ENCODE data around the gene DCANP1.

The DCANP1 gene

GRCh38 chr5:135460246-135461033 is 13.3 kb upstream of the DCANP1 start:
- ATAC-seq, result no peak
- TF ChIP-seq TSHZ2 (CRISPR knock-in tag; IDR thresholded peaks at IDR 0.05) (no peak), SNAI2 (CRISPR knock-in tag; IDR thresholded peaks at IDR 0.05) (no peak), ZNF8 (CRISPR knock-in tag; IDR thresholded peaks at IDR 0.05) (no peak), PATZ1 (CRISPR knock-in tag; IDR thresholded peaks at IDR 0.05; ENCODE audit: borderline replicate concordance) (no peak), OSR1 (CRISPR knock-in tag; IDR thresholded peaks at IDR 0.05) (no peak), ZFP3 (CRISPR knock-in tag; IDR thresholded peaks at IDR 0.05) (no peak), BACH2 (CRISPR knock-in tag; IDR thresholded peaks at IDR 0.05; ENCODE audit: borderline replicate concordance) (no peak), CSRNP3 (CRISPR knock-in tag; IDR thresholded peaks at IDR 0.05) (no peak), CSDC2 (CRISPR knock-in tag; IDR thresholded peaks at IDR 0.05) (no peak)

GRCh38 chr5:135458921-135459331 is 11.8 kb upstream of the DCANP1 start:
- no peak for ATAC-seq
- TF ChIP-seq CSDC2 (CRISPR knock-in tag; IDR thresholded peaks at IDR 0.05), result no peak
- no peak for TF ChIP-seq GLIS3 (CRISPR knock-in tag; IDR thresholded peaks at IDR 0.05)
- TF ChIP-seq CSRNP3 (CRISPR knock-in tag; IDR thresholded peaks at IDR 0.05), result no peak
- no peak for TF ChIP-seq ZC3H10 (CRISPR knock-in tag; IDR thresholded peaks at IDR 0.05)
- TF ChIP-seq ZNF70 (CRISPR knock-in tag; IDR thresholded peaks at IDR 0.05), result no peak
- no peak for TF ChIP-seq TOX (CRISPR knock-in tag; IDR thresholded peaks at IDR 0.05; ENCODE audit: borderline replicate concordance)
- TF ChIP-seq RARB (CRISPR knock-in tag; IDR thresholded peaks at IDR 0.05), result no peak

GRCh38 chr5:135458356-135458755 is 11.2 kb upstream of the DCANP1 start:
- ATAC-seq, result no peak
- TF ChIP-seq PPARA (CRISPR knock-in tag; IDR thresholded peaks at IDR 0.05; ENCODE audit: borderline replicate concordance) (no peak), ZFP30 (CRISPR knock-in tag; IDR thresholded peaks at IDR 0.05) (no peak), TCF4 (CRISPR knock-in tag; IDR thresholded peaks at IDR 0.05; ENCODE audit: borderline replicate concordance) (no peak)

- peak; percentile 91 for ATAC-seq
- no peak for TF ChIP-seq OSR1 (CRISPR knock-in tag; IDR thresholded peaks at IDR 0.05)
- TF ChIP-seq TSHZ2 (CRISPR knock-in tag; IDR thresholded peaks at IDR 0.05), result no peak
- TF ChIP-seq ESRRG (CRISPR knock-in tag; IDR thresholded peaks at IDR 0.05), result no peak
- TF ChIP-seq ZC3H10 (CRISPR knock-in tag; IDR thresholded peaks at IDR 0.05), result no peak
- no peak for TF ChIP-seq POU6F1 (CRISPR knock-in tag; IDR thresholded peaks at IDR 0.05; ENCODE audit: borderline replicate concordance, low read depth)
- no peak for TF ChIP-seq CREB5 (CRISPR knock-in tag; IDR thresholded peaks at IDR 0.05; ENCODE audit: low read depth)
- TF ChIP-seq SNAI2 (CRISPR knock-in tag; IDR thresholded peaks at IDR 0.05), result no peak
- no peak for TF ChIP-seq ZNF8 (CRISPR knock-in tag; IDR thresholded peaks at IDR 0.05)
- TF ChIP-seq PPARA (CRISPR knock-in tag; IDR thresholded peaks at IDR 0.05; ENCODE audit: borderline replicate concordance), result no peak
- TF ChIP-seq ISL1 (CRISPR knock-in tag; IDR thresholded peaks at IDR 0.05), result no peak
- TF ChIP-seq ZNF70 (CRISPR knock-in tag; IDR thresholded peaks at IDR 0.05), result no peak
These were observed 10.4 kb upstream of the DCANP1 start for GRCh38 chr5:135457424-135458071.

All from SK-N-SH treated with all-trans-retinoic acid at 6 μM for 48 hours (cell line).